HT-29 (cell line): ENCODE results near the gene LDB2. TPM values are rescaled to one million over a fixed set of nuclear protein-coding genes. Genes with fewer than 3 reads are reported as not detected.

Experiments used
- DNase-seq: peaks from one replicate; pipeline ENCODE4 v3.0.0-alpha.2; 2015; ENCODE audit warnings: low spot score
- total RNA-seq: library from RNA; depleted of rRNA; stranded (reverse); fragments of >200 nt; shearing (Covaris generic); gene quantifications from 2 replicates; pipeline ENCODE4 v1.2.3, GENCODE V29; 2014

Gene LDB2
- total RNA-seq, 1 experiment from 2014 or later: not detected

GRCh38 chr4:16492872-16493271 lies 405.6 kb downstream of the LDB2 start:
- DNase-seq: no peak

GRCh38 chr4:16489226-16489625 lies 409.2 kb downstream of the LDB2 start:
- DNase-seq: no peak

- DNase-seq: no peak
Measured at GRCh38 chr4:16488084-16488483, 410.4 kb downstream of the LDB2 start.

DNA sequence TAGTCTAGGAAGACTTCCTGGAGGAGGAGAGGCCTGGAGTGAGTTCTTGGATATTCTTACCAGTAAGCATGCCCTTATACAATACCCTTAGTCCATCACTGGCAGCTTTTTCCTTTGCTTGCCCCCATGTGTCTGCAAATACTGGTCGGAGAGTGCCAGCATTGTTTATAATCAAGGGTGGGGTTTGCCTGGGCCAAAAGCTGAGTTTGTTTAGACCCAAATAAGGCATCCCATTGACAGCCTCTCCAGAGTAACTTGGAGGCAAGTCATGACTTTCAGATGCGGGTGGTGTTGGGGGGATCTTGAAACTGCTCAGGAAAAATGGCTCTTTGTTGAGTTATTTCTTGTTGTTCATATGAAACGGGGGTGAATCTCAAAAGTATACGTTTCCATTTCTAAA lies 413.7 kb downstream of the LDB2 start:
- DNase-seq: no peak

DNA sequence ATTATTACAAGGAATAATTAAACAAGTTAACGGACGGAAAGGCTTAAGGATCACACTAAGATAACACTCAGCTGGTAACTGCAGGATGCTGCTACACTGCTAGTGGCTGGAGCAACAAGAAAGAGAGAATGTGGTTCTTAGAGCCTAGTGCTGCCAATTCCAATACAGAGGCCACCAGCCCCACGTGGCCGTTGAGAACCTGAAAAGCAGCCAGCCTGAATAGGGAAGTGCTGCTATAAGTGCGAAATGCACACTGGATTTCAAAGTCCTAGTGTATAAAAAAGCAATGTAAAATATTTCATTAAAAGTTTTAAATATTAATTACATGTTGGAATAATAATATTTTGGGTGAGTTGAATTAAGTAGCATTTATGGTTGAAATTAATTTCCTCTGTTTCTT lies 414.9 kb downstream of the LDB2 start:
- no peak for DNase-seq

- DNase-seq: no peak
Measured at GRCh38 chr4:16480011-16480410, 418.4 kb downstream of the LDB2 start.

GRCh38 chr4:16472537-16472936 lies 425.9 kb downstream of the LDB2 start:
- DNase-seq: no peak

- no peak for DNase-seq
Measured at GRCh38 chr4:16467061-16467460, 431.4 kb downstream of the LDB2 start.

DNA sequence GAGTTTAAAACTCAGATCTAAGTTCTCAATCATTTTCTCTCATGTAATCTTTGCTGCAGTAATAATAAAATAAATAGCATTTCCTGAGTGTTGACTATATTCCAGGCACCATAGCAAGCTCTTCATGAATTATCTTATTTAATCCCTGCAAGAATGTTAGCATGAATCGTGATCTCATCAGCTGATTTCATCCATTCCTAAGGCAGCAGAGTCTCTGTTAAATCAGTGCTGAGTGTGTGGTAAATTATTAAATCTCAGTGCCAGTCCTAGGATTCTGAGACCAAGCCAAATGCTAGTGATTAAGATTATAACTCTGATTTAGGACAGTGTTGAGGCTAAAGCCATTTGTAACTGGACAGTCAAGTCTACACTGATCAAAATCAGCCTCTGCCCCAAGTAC lies 431.9 kb downstream of the LDB2 start:
- DNase-seq: no peak

GRCh38 chr4:16464651-16465050 lies 433.8 kb downstream of the LDB2 start:
- DNase-seq: no peak

GRCh38 chr4:16462656-16463055 lies 435.8 kb downstream of the LDB2 start:
- no peak for DNase-seq

GRCh38 chr4:16461362-16461761 lies 437.1 kb downstream of the LDB2 start:
- no peak for DNase-seq

GRCh38 chr4:16457944-16458343 lies 440.5 kb downstream of the LDB2 start:
- DNase-seq: no peak
